KOPT-K1 (cell line): Measurements from ENCODE around the gene HIVEP3.

Experiments
- H3K27ac ChIP-seq: fragments of 200-600 bp; sonication (generic); 2 replicates; pipeline ENCODE4 v1.5.1; 2016; ENCODE audit warnings: antibody characterized with exemption, mild to moderate bottlenecking, low read depth, low read length; ENCODE audit not compliant: poor library complexity, severe bottlenecking
- H3K36me3 ChIP-seq: fragments of 200-600 bp; sonication (generic); 2 replicates; pipeline ENCODE4 v1.5.1; 2017; ENCODE audit warnings: antibody characterized with exemption, mild to moderate bottlenecking, low read length, moderate library complexity; ENCODE audit not compliant: insufficient read depth
- H3K9me3 ChIP-seq: fragments of 200-600 bp; sonication (generic); 2 replicates; pipeline ENCODE4 v1.5.1; 2017; ENCODE audit warnings: antibody characterized with exemption, low read length, mild to moderate bottlenecking; ENCODE audit not compliant: insufficient read depth, poor library complexity, severe bottlenecking

HIVEP3 gene

GRCh38 chr1:41461790-41462679 lies 456.7 kb downstream of the HIVEP3 start:
- H3K27ac ChIP-seq, result no peak overlapping the region
- no peaks in the 10 kb centered on the region for H3K36me3 ChIP-seq
- no peaks in the 10 kb centered on the region for H3K9me3 ChIP-seq

GRCh38 chr1:41456847-41457540 lies 461.7 kb downstream of the HIVEP3 start:
- H3K36me3 ChIP-seq, result no peaks in the 10 kb centered on the region
- H3K9me3 ChIP-seq, result no peaks in the 10 kb centered on the region
- no peak overlapping the region for H3K27ac ChIP-seq
